HUES6 (cell line): ENCODE results near the gene NRP1.
"Not testable (repeated sequence)": the region's sequence is repeated elsewhere in the genome, so short reads cannot be mapped to it uniquely, and the experiment has no call there.

Source experiments
- H3K27ac ChIP-seq: 2 replicates; pipeline ENCODE4 v1.7.0; 2013; ENCODE audit warnings: low read depth, mild to moderate bottlenecking, low read length, inconsistent platforms
- H3K27me3 ChIP-seq: 2 replicates; pipeline ENCODE4 v1.6.1; 2013; ENCODE audit warnings: low read length; ENCODE audit not compliant: control insufficient read depth, insufficient read depth
- H3K36me3 ChIP-seq: 2 replicates; pipeline ENCODE4 v1.6.1; 2013; ENCODE audit warnings: low read length; ENCODE audit not compliant: control insufficient read depth, insufficient read depth
- H3K4me1 ChIP-seq: 2 replicates; pipeline ENCODE4 v1.6.1; 2013; ENCODE audit warnings: low read length; ENCODE audit not compliant: control insufficient read depth, insufficient read depth
- H3K4me3 ChIP-seq: 2 replicates; pipeline ENCODE4 v1.5.1; 2013; ENCODE audit warnings: low read depth, low read length
- H3K9ac ChIP-seq: one replicate; pipeline ENCODE4 v1.6.1; 2013; ENCODE audit warnings: mild to moderate bottlenecking, low read length
- H3K9me3 ChIP-seq: 2 replicates; pipeline ENCODE4 v1.6.1; 2013; ENCODE audit warnings: low read depth, low read length; ENCODE audit not compliant: control insufficient read depth, insufficient read depth

The NRP1 gene

GRCh38 chr10:33228426-33228825 is 106.0 kb downstream of the NRP1 start:
- Histone ChIP-seq H3K9ac (no peak overlapping the region), H3K27me3 (no peaks in the 10 kb centered on the region), H3K27ac (no peak overlapping the region), H3K4me3 (no peak overlapping the region), H3K4me1 (peaks cover 13% of the 10 kb centered on the region; the same call in 1 of the 2 replicates), H3K36me3 (no peaks in the 10 kb centered on the region; the same call in 1 of the 2 replicates), H3K9me3 (no peaks in the 10 kb centered on the region)

DNA sequence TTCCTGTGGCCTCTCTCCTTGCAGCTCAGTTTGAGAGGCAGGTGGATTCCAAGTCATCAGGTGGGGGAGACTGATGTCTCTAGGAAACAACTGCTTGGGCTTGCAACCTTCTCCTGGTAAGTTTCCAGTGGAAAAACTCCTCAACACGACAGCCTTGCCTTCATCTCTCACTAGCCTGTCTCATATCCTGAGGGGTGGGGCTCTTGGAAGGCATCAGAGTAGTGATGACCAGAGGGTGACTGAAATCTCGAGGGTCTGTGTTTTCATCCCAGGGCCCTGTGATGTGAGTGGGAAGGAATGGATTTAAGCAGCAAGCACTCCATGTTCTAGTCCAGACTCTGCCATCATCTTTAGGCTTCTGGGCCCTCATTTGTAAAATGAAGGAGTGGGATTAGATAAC is 107.0 kb downstream of the NRP1 start:
- Histone ChIP-seq H3K36me3 (no peaks in the 10 kb centered on the region; the same call in 1 of the 2 replicates), H3K27ac (no peak overlapping the region), H3K9ac (no peak overlapping the region), H3K27me3 (no peaks in the 10 kb centered on the region), H3K4me3 (no peak overlapping the region), H3K9me3 (no peaks in the 10 kb centered on the region), H3K4me1 (peaks cover 10% of the 10 kb centered on the region; the same call in 1 of the 2 replicates)

DNA sequence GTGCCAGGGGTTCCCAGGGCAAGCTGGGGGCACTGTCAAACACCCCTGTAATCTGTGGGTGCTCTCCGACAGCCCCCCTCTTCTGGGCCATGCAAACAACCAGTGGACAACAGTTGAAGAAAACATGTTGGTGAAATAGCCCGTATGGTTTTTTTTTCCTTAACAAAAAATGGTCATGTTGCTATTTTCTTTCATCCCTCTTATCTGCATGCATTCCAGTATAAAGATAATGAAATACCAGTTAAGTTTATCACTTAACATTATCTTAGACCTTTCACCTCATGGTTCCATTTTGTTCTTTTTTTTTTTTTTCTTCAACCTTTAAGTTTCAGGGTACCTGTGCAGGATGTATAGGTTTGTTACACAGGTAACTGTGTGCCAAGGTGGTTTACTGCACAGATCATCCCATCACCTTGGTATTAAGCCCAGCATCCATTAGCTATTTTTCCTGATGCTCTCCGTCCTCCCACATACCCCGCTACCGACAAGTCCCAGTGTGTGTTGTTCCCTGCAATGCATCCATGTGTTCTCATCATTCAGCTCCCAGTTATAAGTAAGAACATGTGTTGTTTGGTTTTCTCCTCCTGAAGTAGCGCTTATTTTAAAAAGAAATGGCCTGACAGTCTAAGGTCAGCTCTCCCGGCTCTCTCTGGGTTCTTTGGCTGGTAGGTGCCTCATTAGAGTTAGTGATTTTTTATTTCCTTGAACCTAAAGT is 110.1 kb downstream of the NRP1 start:
- Histone ChIP-seq H3K9ac (no peak overlapping the region), H3K27ac (no peak overlapping the region), H3K4me3 (no peak overlapping the region), H3K4me1 (0 out of 2 replicates have a peak, but pooled peaks cover 5% of the 10 kb centered on the region), H3K36me3 (no peaks in the 10 kb centered on the region; the same call in 1 of the 2 replicates), H3K9me3 (no peaks in the 10 kb centered on the region), H3K27me3 (no peaks in the 10 kb centered on the region)

DNA sequence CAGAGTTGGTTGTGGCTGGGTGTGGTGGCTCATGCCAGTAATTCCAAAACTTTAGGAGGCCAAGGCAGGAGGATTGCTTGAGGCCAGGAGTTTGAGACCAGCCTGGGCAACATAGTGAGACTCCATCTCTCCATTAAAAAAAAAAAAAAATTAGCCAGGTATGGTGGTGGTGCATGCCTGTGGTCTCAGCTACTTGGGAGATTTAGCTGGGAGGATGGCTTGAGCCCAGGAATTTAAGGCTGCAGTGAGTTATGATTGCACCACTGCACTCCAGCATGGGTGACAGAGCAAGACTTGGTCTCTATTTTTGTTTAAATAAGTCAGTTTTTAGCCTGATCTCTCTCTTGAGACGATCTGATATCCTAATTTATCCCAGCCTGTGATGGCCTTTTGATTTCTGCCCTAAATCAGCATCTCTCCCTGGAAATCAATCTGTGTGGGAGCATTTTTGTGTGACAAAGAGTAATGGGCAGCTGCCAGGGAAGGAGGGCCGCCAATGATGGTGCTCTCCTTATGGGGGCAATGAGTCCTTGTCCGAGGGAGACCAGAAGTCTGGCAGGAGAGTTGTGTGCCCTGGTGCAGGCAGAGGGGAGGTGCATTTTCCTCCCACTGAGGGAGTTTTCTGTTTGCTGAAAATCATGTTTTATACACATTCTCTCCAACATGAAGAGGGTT is 111.0 kb downstream of the NRP1 start:
- H3K27ac ChIP-seq, result no peak overlapping the region
- H3K9me3 ChIP-seq, result no peaks in the 10 kb centered on the region
- no peak overlapping the region for H3K9ac ChIP-seq
- no peak overlapping the region for H3K4me3 ChIP-seq
- no peaks in the 10 kb centered on the region for H3K4me1 ChIP-seq
- no peaks in the 10 kb centered on the region; the same call in 1 of the 2 replicates for H3K36me3 ChIP-seq
- H3K27me3 ChIP-seq, result no peaks in the 10 kb centered on the region

DNA sequence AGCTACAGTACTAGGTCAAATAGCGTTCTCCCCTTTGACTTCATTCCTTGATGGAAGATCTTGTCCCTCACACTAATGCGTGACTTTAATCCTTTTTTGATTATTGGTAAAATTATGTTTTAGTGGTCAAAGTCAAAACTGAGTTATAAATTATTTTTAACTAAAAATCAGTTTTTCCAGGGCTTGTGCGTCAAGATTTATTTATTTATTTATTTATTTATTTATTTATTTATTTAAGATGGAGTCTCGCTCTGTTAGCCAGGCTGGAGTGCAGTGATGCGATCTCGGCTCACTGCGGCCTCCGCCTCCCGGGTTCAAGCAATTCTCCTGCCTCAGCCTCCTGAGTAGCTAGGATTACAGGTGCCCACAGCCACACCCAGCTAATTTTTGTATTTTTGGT is 112.2 kb downstream of the NRP1 start:
- H3K9me3 ChIP-seq, H3K4me1 ChIP-seq: not testable (repeated sequence)

GRCh38 chr10:33217854-33218253 is 116.6 kb downstream of the NRP1 start:
- Histone ChIP-seq H3K4me3 (no peak overlapping the region), H3K9ac (no peak overlapping the region), H3K4me1 (no peaks in the 10 kb centered on the region), H3K9me3 (no peaks in the 10 kb centered on the region), H3K27ac (no peak overlapping the region), H3K27me3 (no peaks in the 10 kb centered on the region), H3K36me3 (no peaks in the 10 kb centered on the region; the same call in 1 of the 2 replicates)

More for the DNA sequence above, 112.2 kb downstream of the NRP1 start:
- H3K9ac ChIP-seq, H3K27me3 ChIP-seq, H3K27ac ChIP-seq, H3K4me3 ChIP-seq, H3K36me3 ChIP-seq: not testable (repeated sequence)

GRCh38 chr10:33216661-33217427 is 117.6 kb downstream of the NRP1 start:
- H3K27ac ChIP-seq, result no peak overlapping the region
- no peaks in the 10 kb centered on the region; the same call in 1 of the 2 replicates for H3K36me3 ChIP-seq
- no peaks in the 10 kb centered on the region for H3K4me1 ChIP-seq
- H3K9me3 ChIP-seq, result no peaks in the 10 kb centered on the region
- H3K9ac ChIP-seq, result no peak overlapping the region
- no peaks in the 10 kb centered on the region for H3K27me3 ChIP-seq
- H3K4me3 ChIP-seq, result no peak overlapping the region

DNA sequence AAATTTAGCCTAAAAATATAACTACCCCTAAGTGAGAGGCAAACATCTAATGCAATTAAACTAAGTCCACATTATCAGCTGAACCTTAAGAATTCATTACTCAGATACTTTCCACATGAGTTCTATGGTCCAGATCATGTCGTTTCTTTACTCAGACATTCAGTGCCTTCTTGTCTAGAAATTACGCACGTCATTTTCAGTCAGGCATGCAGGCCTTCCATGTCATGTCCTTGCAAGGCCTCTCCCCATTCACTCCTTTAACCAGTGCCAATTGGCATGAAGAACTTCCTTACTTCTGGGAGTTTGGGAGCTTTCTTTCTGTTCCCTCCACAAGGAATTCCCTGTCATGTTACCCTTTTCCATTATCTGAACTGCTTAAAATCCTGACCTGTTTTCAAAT is 118.8 kb downstream of the NRP1 start:
- Histone ChIP-seq H3K27ac (no peak overlapping the region), H3K36me3 (no peaks in the 10 kb centered on the region; the same call in 1 of the 2 replicates), H3K9ac (no peak overlapping the region), H3K27me3 (no peaks in the 10 kb centered on the region), H3K9me3 (no peaks in the 10 kb centered on the region), H3K4me1 (0 out of 2 replicates have a peak, but pooled peaks cover 5% of the 10 kb centered on the region), H3K4me3 (no peak overlapping the region)

DNA sequence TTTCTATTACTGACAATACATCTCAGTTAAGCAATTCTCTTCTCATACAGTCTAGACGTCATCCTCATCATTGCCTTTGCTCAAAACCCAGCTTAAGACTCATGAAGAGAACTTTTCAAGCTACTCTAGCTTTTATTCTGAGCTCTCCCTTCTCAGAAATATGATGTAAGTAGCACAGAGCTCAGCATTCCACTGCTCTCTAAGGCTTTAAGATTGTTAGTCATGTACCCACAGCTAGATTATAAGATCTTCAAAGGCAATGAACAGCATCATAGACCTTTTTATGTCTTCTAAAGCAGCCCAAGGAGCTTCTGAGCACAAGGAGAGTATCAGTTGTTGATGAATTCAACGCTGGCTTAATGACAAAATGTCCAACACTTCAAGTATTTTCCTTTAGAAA is 119.3 kb downstream of the NRP1 start:
- Histone ChIP-seq H3K36me3 (no peaks in the 10 kb centered on the region; the same call in 1 of the 2 replicates), H3K9me3 (no peaks in the 10 kb centered on the region), H3K4me3 (no peak overlapping the region), H3K27me3 (no peaks in the 10 kb centered on the region), H3K4me1 (0 out of 2 replicates have a peak, but pooled peaks cover 5% of the 10 kb centered on the region), H3K27ac (no peak overlapping the region), H3K9ac (no peak overlapping the region)

DNA sequence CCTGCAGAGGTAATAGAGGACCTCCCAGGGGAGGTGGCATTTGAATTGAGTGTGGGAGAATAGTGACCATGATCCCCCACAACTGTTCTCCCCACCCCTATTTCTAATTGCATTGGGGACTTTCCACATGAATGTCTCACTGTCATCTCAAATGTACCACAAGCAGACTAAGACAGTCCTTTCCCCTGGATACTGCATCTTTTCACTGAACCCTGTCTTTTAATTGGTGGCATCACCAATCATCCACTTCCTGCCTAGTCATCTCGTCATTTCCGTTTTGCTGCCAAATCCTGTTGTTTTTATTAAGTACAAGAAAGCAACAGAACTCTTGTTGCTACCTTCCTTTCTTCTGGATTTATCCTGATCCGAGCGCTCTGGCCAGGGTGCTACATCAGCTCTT is 120.3 kb downstream of the NRP1 start:
- no peak overlapping the region for H3K27ac ChIP-seq
- H3K4me3 ChIP-seq, result no peak overlapping the region
- 0 out of 2 replicates have a peak, but pooled peaks cover 5% of the 10 kb centered on the region for H3K4me1 ChIP-seq
- no peak overlapping the region for H3K9ac ChIP-seq
- no peaks in the 10 kb centered on the region; the same call in 1 of the 2 replicates for H3K36me3 ChIP-seq
- no peaks in the 10 kb centered on the region for H3K9me3 ChIP-seq
- no peaks in the 10 kb centered on the region for H3K27me3 ChIP-seq
